HEK293 (cell line): ENCODE results near the gene CAPNS1.

Source experiments
- GFI1B ChIP-seq: fragments of 450-650 bp; formaldehyde crosslinking; IDR thresholded peaks from 2 replicates; pipeline ENCODE4 v1.5.1; 2016; ENCODE audit warnings: missing biosample characterization, missing genetic modification characterization
- HIC1 ChIP-seq: fragments of 450-650 bp; formaldehyde crosslinking; IDR thresholded peaks from 2 replicates; pipeline ENCODE4 v1.5.1; 2016; ENCODE audit warnings: missing biosample characterization, missing genetic modification characterization
- HOXD13 ChIP-seq: sonication (generic); formaldehyde crosslinking; IDR thresholded peaks from 2 replicates; pipeline ENCODE4 v1.8.0; 2022; ENCODE audit warnings: missing genetic modification reagents, borderline replicate concordance
- MYNN ChIP-seq: fragments of 450-650 bp; formaldehyde crosslinking; IDR thresholded peaks from 2 replicates; pipeline ENCODE4 v1.5.1; 2016; ENCODE audit warnings: missing biosample characterization, missing genetic modification characterization, borderline replicate concordance
- TCF7L2 ChIP-seq: IDR thresholded peaks from 2 replicates; pipeline ENCODE4 v1.6.1; 2011; ENCODE audit warnings: low read depth, mild to moderate bottlenecking, inconsistent platforms, low read length, moderate library complexity, borderline replicate concordance
- YY1 ChIP-seq: fragments of 450-650 bp; formaldehyde crosslinking; IDR thresholded peaks from 2 replicates; pipeline ENCODE4 v1.5.1; 2018; ENCODE audit warnings: missing biosample characterization, missing genetic modification characterization
- ZBTB6 ChIP-seq: fragments of 450-650 bp; formaldehyde crosslinking; IDR thresholded peaks from 2 replicates; pipeline ENCODE4 v1.5.1; 2017; ENCODE audit warnings: missing biosample characterization, missing genetic modification characterization
- ZBTB8A ChIP-seq: fragments of 450-650 bp; formaldehyde crosslinking; IDR thresholded peaks from 2 replicates; pipeline ENCODE4 v1.5.1; 2016; ENCODE audit warnings: missing biosample characterization, missing genetic modification characterization
- ZFHX2 ChIP-seq: fragments of 450-650 bp; formaldehyde crosslinking; conservative IDR thresholded peaks from 2 replicates; pipeline ENCODE4 v1.5.1; 2016; ENCODE audit warnings: missing biosample characterization, missing genetic modification characterization
- ZFP69B ChIP-seq: fragments of 450-650 bp; formaldehyde crosslinking; IDR thresholded peaks from 2 replicates; pipeline ENCODE4 v1.5.1; 2016; ENCODE audit warnings: missing biosample characterization, missing genetic modification characterization
- ZNF10 ChIP-seq: fragments of 450-650 bp; formaldehyde crosslinking; IDR thresholded peaks from 2 replicates; pipeline ENCODE4 v1.5.1; 2017; ENCODE audit warnings: missing biosample characterization, missing genetic modification characterization
- ZNF114 ChIP-seq: fragments of 450-650 bp; formaldehyde crosslinking; IDR thresholded peaks from 2 replicates; pipeline ENCODE4 v1.5.0; 2017; ENCODE audit warnings: missing biosample characterization, missing genetic modification characterization
- ZNF132 ChIP-seq: fragments of 450-650 bp; formaldehyde crosslinking; IDR thresholded peaks from 2 replicates; pipeline ENCODE4 v1.5.1; 2017; ENCODE audit warnings: missing biosample characterization, missing genetic modification characterization, borderline replicate concordance
- ZNF175 ChIP-seq: fragments of 450-650 bp; formaldehyde crosslinking; IDR thresholded peaks from 2 replicates; pipeline ENCODE4 v1.5.1; 2016; ENCODE audit warnings: missing biosample characterization, missing genetic modification characterization
- ZNF184 ChIP-seq: fragments of 450-650 bp; IDR thresholded peaks from 2 replicates; pipeline ENCODE4 v1.5.1; 2018; ENCODE audit warnings: missing biosample characterization, mild to moderate bottlenecking, missing genetic modification characterization
- ZNF202 ChIP-seq: fragments of 450-650 bp; formaldehyde crosslinking; IDR thresholded peaks from 2 replicates; pipeline ENCODE4 v1.5.1; 2016; ENCODE audit warnings: missing biosample characterization, missing genetic modification characterization, borderline replicate concordance
- ZNF302 ChIP-seq: fragments of 450-650 bp; formaldehyde crosslinking; IDR thresholded peaks from 2 replicates; pipeline ENCODE4 v1.5.1; 2016; ENCODE audit warnings: missing biosample characterization, missing genetic modification characterization, low read depth
- ZNF350 ChIP-seq: fragments of 450-650 bp; formaldehyde crosslinking; IDR thresholded peaks from 2 replicates; pipeline ENCODE4 v1.5.0; 2017; ENCODE audit warnings: missing biosample characterization, mild to moderate bottlenecking, missing genetic modification characterization
- ZNF354C ChIP-seq: fragments of 450-650 bp; formaldehyde crosslinking; IDR thresholded peaks from 2 replicates; pipeline ENCODE4 v1.5.1; 2016; ENCODE audit warnings: missing biosample characterization, missing genetic modification characterization, low read depth, borderline replicate concordance
- ZNF366 ChIP-seq: fragments of 450-650 bp; formaldehyde crosslinking; conservative IDR thresholded peaks from 2 replicates; pipeline ENCODE4 v1.5.1; 2016; ENCODE audit warnings: missing biosample characterization, missing genetic modification characterization
- ZNF416 ChIP-seq: fragments of 450-650 bp; formaldehyde crosslinking; IDR thresholded peaks from 2 replicates; pipeline ENCODE4 v1.5.1; 2016; ENCODE audit warnings: missing biosample characterization, missing genetic modification characterization
- ZNF433 ChIP-seq: fragments of 450-650 bp; formaldehyde crosslinking; IDR thresholded peaks from 2 replicates; pipeline ENCODE4 v1.5.1; 2016; ENCODE audit warnings: missing biosample characterization, missing genetic modification characterization, low read depth
- ZNF530 ChIP-seq: fragments of 450-650 bp; formaldehyde crosslinking; IDR thresholded peaks from 2 replicates; pipeline ENCODE4 v1.5.1; 2016; ENCODE audit warnings: low read depth, missing biosample characterization, missing genetic modification characterization
- ZNF555 ChIP-seq: fragments of 450-650 bp; formaldehyde crosslinking; conservative IDR thresholded peaks from 2 replicates; pipeline ENCODE4 v1.5.1; 2017; ENCODE audit warnings: missing biosample characterization, mild to moderate bottlenecking, missing genetic modification characterization, inconsistent platforms
- ZNF561 ChIP-seq: fragments of 450-650 bp; IDR thresholded peaks from 2 replicates; pipeline ENCODE4 v1.5.1; 2018; ENCODE audit warnings: missing biosample characterization, missing genetic modification characterization, borderline replicate concordance
- ZNF580 ChIP-seq: fragments of 450-650 bp; formaldehyde crosslinking; IDR thresholded peaks from 2 replicates; pipeline ENCODE4 v1.5.1; 2016; ENCODE audit warnings: missing biosample characterization, missing genetic modification characterization
- ZNF623 ChIP-seq: fragments of 450-650 bp; formaldehyde crosslinking; IDR thresholded peaks from 2 replicates; pipeline ENCODE4 v1.5.1; 2016; ENCODE audit warnings: missing biosample characterization, missing genetic modification characterization
- ZNF624 ChIP-seq: fragments of 450-650 bp; formaldehyde crosslinking; IDR thresholded peaks from 2 replicates; pipeline ENCODE4 v1.5.1; 2017; ENCODE audit warnings: missing biosample characterization, missing genetic modification characterization
- ZNF677 ChIP-seq: fragments of 450-650 bp; IDR thresholded peaks from 2 replicates; pipeline ENCODE4 v1.5.0; 2018; ENCODE audit warnings: missing biosample characterization, mild to moderate bottlenecking, missing genetic modification characterization, moderate library complexity
- ZNF707 ChIP-seq: fragments of 450-650 bp; formaldehyde crosslinking; IDR thresholded peaks from 2 replicates; pipeline ENCODE4 v1.5.1; 2016; ENCODE audit warnings: missing biosample characterization, missing genetic modification characterization
- ZNF777 ChIP-seq: fragments of 450-650 bp; formaldehyde crosslinking; IDR thresholded peaks from 2 replicates; pipeline ENCODE4 v1.5.1; 2017; ENCODE audit warnings: missing biosample characterization, missing genetic modification characterization, borderline replicate concordance
- ZNF837 ChIP-seq: fragments of 450-650 bp; formaldehyde crosslinking; IDR thresholded peaks from 2 replicates; pipeline ENCODE4 v1.5.1; 2016; ENCODE audit warnings: missing biosample characterization, missing genetic modification characterization
- ZNF843 ChIP-seq: fragments of 450-650 bp; formaldehyde crosslinking; IDR thresholded peaks from 2 replicates; pipeline ENCODE4 v1.5.1; 2016; ENCODE audit warnings: missing biosample characterization, missing genetic modification characterization

The CAPNS1 gene

GRCh38 chr19:36114721-36115452 is 25.0 kb upstream of the CAPNS1 start, which contains the start of gene POLR2I (continued):
- peak; percentile 98; the same call in 1 of the 2 replicates for TF ChIP-seq ZNF561 (tag by site-specific recombination)
- no peak for TF ChIP-seq HOXD13 (CRISPR knock-in tag)
- 0 out of 2 replicates have a peak, but pooled peaks have one; percentile 62 for TF ChIP-seq ZNF366
- no peak for TF ChIP-seq ZNF677
- no peak for TF ChIP-seq ZNF530
- TF ChIP-seq HIC1, result no peak
- TF ChIP-seq ZNF114 (tag by site-specific recombination), result no peak
- no peak for TF ChIP-seq ZBTB6 (tag by site-specific recombination)
- TF ChIP-seq ZFP69B, result peak; percentile 91
- TF ChIP-seq ZNF624 (tag by site-specific recombination), result no peak
- TF ChIP-seq MYNN (tag by site-specific recombination), result peak; percentile 74; the same call in 1 of the 2 replicates
- TF ChIP-seq ZNF623 (tag by site-specific recombination), result no peak; the same call in none of the 2 replicates
- TF ChIP-seq ZNF132 (tag by site-specific recombination), result no peak
- peak; percentile 77 for TF ChIP-seq ZNF843
- TF ChIP-seq ZNF416 (tag by site-specific recombination), result no peak
- TF ChIP-seq ZNF837 (tag by site-specific recombination), result no peak
- TF ChIP-seq YY1 (tag by site-specific recombination), result peak; percentile 93
- TF ChIP-seq ZFHX2 (tag by site-specific recombination), result peak; percentile 5; the same call in 1 of the 2 replicates
- no peak for TF ChIP-seq GFI1B
- TF ChIP-seq ZNF10 (tag by site-specific recombination), result peak; percentile 54; the same call in 1 of the 2 replicates
- no peak for TF ChIP-seq ZNF184 (tag by site-specific recombination)
- TF ChIP-seq TCF7L2, result no peak
- no peak for TF ChIP-seq ZNF202 (tag by site-specific recombination)
- no peak for TF ChIP-seq ZNF175 (tag by site-specific recombination)
- no peak for TF ChIP-seq ZNF302 (tag by site-specific recombination)
- no peak for TF ChIP-seq ZNF433 (tag by site-specific recombination)
- TF ChIP-seq ZNF555, result no peak
- no peak; the same call in 1 of the 2 replicates for TF ChIP-seq ZNF777 (tag by site-specific recombination)
- no peak for TF ChIP-seq ZNF354C
- peak; percentile 99 for TF ChIP-seq ZBTB8A (tag by site-specific recombination)
- no peak for TF ChIP-seq ZNF707 (tag by site-specific recombination)
- TF ChIP-seq ZNF580, result peak; percentile 72; the same call in 1 of the 2 replicates
- no peak for TF ChIP-seq ZNF350
- TF ChIP-seq, all 188 proteins: peak for 67
